ENCODE results near the gene C2CD2.

DNA sequence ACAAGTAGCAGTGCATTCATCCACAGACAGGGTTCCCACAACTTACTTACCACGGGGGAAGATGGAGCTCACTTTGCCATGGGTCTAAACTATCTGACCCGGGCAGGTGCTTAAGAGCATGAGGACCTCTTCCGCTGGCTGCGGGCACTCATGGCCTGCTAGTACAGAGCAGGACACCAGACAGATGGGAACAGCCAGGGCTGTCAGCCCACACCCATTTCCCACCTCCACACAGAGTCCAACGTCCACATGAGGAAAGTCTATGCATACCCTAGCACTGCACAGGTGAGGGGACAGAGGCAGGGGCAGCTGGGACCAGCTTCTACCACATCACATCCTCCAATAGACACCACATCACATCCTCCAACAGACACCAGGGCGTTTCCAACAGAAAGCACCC is 38.9 kb downstream of the C2CD2 start:
- no peak for TF ChIP-seq POLR2AphosphoS5 (IDR thresholded peaks at IDR 0.05; ENCODE audit: low read depth, low read length)
- TF ChIP-seq POLR2A (IDR thresholded peaks at IDR 0.05; ENCODE audit: low read depth, low read length): no peak

Data from GM12892 (cell line).